Non-pigmented ciliary epithelial cell (primary cell): ENCODE data around the gene LUZP2.
A peak's percentile ranks its signal among the peaks of the same experiment; 100 is the strongest.

Experiments
- DNase-seq: peaks from one replicate; pipeline ENCODE4 v3.0.0-alpha.2; 2010; ENCODE audit warnings: low read depth

Gene LUZP2

GRCh38 chr11:24496736-24497725, at the start of gene LUZP2:
LUZP2 (plus strand) TSS chr11:24497053.
- DNase-seq = no peak

- no peak for DNase-seq
These were observed 43.6 kb upstream of the LUZP2 start for GRCh38 chr11:24453129-24453718.

- no peak for DNase-seq
These were observed 38.9 kb upstream of the LUZP2 start for GRCh38 chr11:24457985-24458384.

- DNase-seq = no peak
These were observed 26.4 kb upstream of the LUZP2 start for GRCh38 chr11:24470431-24470830.

- peak; percentile 3 for DNase-seq
These were observed 25.8 kb upstream of the LUZP2 start for GRCh38 chr11:24471084-24471483.

- no peak for DNase-seq
These were observed 18.1 kb upstream of the LUZP2 start for GRCh38 chr11:24478718-24479117.

GRCh38 chr11:24489477-24489876, 7.4 kb upstream of the LUZP2 start:
- no peak for DNase-seq

GRCh38 chr11:24496386-24496735, 492 bp upstream of the LUZP2 start:
- DNase-seq = no peak

- DNase-seq = no peak
These were observed 978 bp downstream of the LUZP2 start for GRCh38 chr11:24497831-24498230.

- no peak for DNase-seq
These were observed 5.6 kb downstream of the LUZP2 start for GRCh38 chr11:24502425-24502824.

GRCh38 chr11:24509114-24509513, 12.3 kb downstream of the LUZP2 start:
- no peak for DNase-seq

GRCh38 chr11:24511511-24511910, 14.7 kb downstream of the LUZP2 start:
- no peak for DNase-seq

- DNase-seq = no peak
These were observed 16.8 kb downstream of the LUZP2 start for GRCh38 chr11:24513479-24514218.

GRCh38 chr11:24514219-24514594, 17.4 kb downstream of the LUZP2 start:
- no peak for DNase-seq

- DNase-seq = no peak
These were observed 18.8 kb downstream of the LUZP2 start for GRCh38 chr11:24515632-24516031.

- DNase-seq = no peak
These were observed 19.8 kb downstream of the LUZP2 start for GRCh38 chr11:24516638-24517037.

- no peak for DNase-seq
These were observed 24.7 kb downstream of the LUZP2 start for GRCh38 chr11:24521601-24522000.

- no peak for DNase-seq
These were observed 27.3 kb downstream of the LUZP2 start for GRCh38 chr11:24524156-24524555.

GRCh38 chr11:24531528-24531927, 34.7 kb downstream of the LUZP2 start:
- peak; percentile 17 for DNase-seq

- DNase-seq = no peak
These were observed 46.9 kb downstream of the LUZP2 start for GRCh38 chr11:24543771-24544170.

GRCh38 chr11:24556693-24557092, 59.8 kb downstream of the LUZP2 start:
- DNase-seq = no peak

GRCh38 chr11:24559315-24559714, 62.5 kb downstream of the LUZP2 start:
- no peak for DNase-seq

- no peak for DNase-seq
These were observed 63.5 kb downstream of the LUZP2 start for GRCh38 chr11:24560324-24560723.
